GM15510 (cell line): ENCODE data around the gene SLC36A1.

Experiments
- POLR2A ChIP-seq: IDR thresholded peaks from 3 replicates; pipeline ENCODE4 v1.6.1; 2011; ENCODE audit warnings: borderline replicate concordance; ENCODE audit not compliant: insufficient read length; ENCODE audit errors: extremely low read depth

Gene SLC36A1

DNA sequence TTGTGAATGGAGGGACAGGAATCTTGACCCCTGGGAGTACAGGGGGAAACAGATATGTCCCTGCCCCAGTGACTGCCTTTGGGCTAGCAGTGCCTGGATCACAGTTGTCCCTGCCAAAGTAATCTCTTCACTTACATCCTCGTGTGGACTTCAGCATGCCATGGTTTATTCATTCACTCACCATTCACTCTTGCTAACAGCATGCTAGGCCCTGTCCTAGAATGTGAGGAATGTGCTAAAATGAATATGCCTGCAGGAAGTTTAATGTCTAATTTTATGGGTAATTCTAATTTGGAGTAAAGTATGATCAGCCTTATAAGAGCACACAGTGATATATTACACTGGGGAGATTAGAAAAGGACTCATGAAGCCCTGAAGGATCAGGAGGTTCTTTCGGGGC is 80.8 kb downstream of the SLC36A1 start:
- no peak for TF ChIP-seq POLR2A

DNA sequence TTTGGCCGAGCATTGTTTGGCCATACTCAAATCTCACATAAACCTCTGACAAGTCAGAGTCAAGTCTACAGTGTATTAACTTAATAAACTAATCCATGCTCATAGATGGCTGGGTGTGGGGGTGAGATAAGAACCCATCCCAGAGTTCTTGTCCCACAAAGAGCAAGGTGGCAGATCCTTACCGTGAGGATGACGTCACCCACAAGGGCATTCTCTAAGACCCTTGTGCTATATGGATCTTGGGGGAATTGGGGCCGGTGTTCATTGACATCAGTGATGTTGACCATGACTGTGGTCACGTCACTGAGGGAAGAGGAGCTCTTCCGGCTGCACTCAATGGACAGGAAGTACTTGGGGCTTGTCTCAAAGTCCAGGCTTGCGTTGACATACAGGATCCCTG is 81.6 kb downstream of the SLC36A1 start:
- no peak for TF ChIP-seq POLR2A

DNA sequence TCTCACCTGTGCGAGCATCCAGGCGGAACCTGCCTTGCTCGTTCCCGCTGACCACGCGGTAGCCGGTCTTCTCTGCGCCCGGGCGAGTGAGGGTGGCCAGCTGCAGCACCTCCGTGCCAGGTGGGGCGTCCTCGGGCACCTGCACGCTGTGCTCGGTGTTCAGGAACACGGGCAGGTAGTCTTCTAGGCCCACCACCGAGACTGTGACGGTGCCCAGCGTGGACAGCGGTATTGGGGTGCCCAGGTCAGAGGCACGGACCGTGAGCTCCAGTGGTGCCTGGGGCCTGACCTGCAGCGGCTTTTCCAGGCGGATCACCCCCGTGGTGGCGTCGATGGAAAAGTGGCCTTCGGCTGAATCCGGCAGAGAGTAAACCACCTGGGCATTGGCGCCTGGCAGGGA is 84.2 kb downstream of the SLC36A1 start:
- no peak for TF ChIP-seq POLR2A

DNA sequence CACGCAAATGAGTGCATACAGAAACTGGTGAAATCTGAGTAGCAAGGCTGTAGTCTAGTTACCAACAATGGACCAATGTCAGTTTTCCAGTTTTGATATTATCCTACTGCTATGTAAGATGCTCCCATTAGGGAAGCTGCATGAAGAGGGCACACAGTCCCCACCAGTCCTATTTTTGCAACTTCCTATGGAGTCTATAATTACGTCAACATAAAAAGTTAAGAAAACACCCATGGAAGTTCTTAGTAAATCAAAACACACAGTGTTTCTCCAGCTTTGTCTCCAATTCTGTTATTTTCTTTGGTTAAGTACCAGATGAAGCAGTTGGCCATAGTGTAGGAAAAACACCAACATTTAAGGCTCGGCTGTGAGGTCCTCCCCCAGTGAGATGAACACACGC is 85.0 kb downstream of the SLC36A1 start:
- no peak for TF ChIP-seq POLR2A

DNA sequence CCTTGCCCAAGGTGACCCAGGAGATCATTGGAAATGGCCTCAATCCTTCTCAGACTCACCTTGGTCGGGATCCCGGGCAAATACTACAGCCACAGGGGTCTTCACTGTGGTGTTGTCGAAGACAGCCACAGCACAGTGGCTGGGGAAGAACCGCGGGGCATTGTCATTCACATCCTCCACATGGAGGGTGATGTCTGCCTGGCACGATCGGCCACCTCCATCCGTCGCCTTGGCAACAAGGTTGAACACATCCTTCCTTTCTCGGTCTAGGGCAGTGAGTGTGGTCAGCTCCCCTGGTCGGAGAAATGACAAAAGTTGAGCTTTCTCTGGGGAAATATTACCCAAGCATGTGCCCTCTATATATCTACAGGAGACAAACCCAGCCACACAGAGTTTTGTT is 86.9 kb downstream of the SLC36A1 start:
- no peak for TF ChIP-seq POLR2A

DNA sequence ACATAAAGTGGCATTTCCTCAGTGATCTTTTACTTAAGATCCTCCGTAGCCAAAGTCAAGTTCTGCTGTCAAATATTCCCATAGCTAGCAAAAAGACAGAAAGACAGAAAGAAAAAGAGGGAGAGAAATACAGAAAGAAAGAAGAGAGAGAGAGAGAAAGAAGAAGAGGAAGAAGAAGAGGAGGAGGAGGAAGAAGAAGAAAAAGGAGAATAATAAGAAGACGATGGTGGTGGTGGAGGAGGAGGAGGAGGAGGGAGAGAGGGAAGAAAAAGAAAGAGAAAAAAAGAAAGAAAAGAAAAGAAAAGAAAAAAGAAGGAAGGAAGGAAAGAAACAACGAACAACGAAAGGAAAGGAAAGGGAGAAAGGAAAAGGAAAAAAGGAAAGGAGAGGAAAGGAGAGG is 89.6 kb downstream of the SLC36A1 start:
- no peak for TF ChIP-seq POLR2A

DNA sequence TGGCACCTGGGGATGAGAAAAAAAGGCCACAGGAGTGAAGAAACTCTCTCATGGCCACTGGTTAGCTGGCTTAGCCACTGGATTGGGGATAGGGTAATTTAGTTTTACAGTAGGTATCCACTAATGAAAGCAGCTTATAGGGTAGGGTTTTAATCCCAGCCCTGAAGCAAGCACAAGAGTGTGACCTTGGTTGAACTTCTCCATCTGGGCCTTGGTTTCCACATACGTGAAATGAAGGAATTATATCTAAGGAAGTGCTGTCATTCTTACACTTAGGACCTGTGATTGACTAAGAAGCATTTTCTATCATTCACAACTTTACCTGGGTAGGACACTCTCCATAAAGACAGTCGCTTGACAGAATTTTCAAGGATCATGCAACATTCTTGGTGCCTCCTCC is 94.2 kb downstream of the SLC36A1 start:
- no peak for TF ChIP-seq POLR2A
